Measurements from ENCODE around the gene LRRC32.
"Not testable (repeated sequence)": the region's sequence is repeated elsewhere in the genome, so short reads cannot be mapped to it uniquely, and the experiment has no call there.

LRRC32 gene

GRCh38 chr11:76613901-76614300 lies 56.6 kb downstream of the LRRC32 start:
- no peak for DNase-seq (ENCODE audit: low read depth in 2 of 2)

- DNase-seq (ENCODE audit: low read depth in 2 of 2) = no peak
These were observed 58.3 kb downstream of the LRRC32 start for GRCh38 chr11:76612226-76612625.

GRCh38 chr11:76610871-76611475 lies 59.6 kb downstream of the LRRC32 start:
- no peak for DNase-seq (ENCODE audit: low read depth in 2 of 2)

GRCh38 chr11:76610371-76610770 lies 60.2 kb downstream of the LRRC32 start:
- DNase-seq (ENCODE audit: low read depth in 2 of 2) = no peak

- no peak for DNase-seq (ENCODE audit: low read depth in 2 of 2)
These were observed 60.7 kb downstream of the LRRC32 start for GRCh38 chr11:76609736-76610370.

GRCh38 chr11:76608879-76609460 lies 61.6 kb downstream of the LRRC32 start:
- not testable (repeated sequence) for DNase-seq (ENCODE audit: low read depth in 2 of 2)

GRCh38 chr11:76608228-76608627 lies 62.3 kb downstream of the LRRC32 start:
- not testable (repeated sequence) for DNase-seq (ENCODE audit: low read depth in 2 of 2)

All from stimulated activated CD8-positive, alpha-beta memory T cell treated with anti-CD3 and anti-CD28 coated beads, Interleukin-2, amount 100 ng/mL, for 48 hours (primary cell).